ACC112 (cell line): Measurements from ENCODE around the gene FCGR3B.
"Not testable (repeated sequence)": the region's sequence is repeated elsewhere in the genome, so short reads cannot be mapped to it uniquely, and the experiment has no call there.

Experiments
- H2AFZ ChIP-seq: fragments of 200-600 bp; sonication (generic); one replicate; pipeline ENCODE4 v1.6.0; 2017; ENCODE audit warnings: antibody characterized with exemption, low read length; ENCODE audit not compliant: unreplicated experiment
- H3K27ac ChIP-seq: fragments of 200-600 bp; sonication (generic); 2 replicates; pipeline ENCODE4 v1.5.1; 2014; ENCODE audit warnings: low read depth, mild to moderate bottlenecking, antibody characterized with exemption, low read length, moderate library complexity
- H3K27me3 ChIP-seq: fragments of 200-600 bp; sonication (generic); 2 replicates; pipeline ENCODE4 v1.6.1; 2014; ENCODE audit warnings: mild to moderate bottlenecking, antibody characterized with exemption, low read length, moderate library complexity, mixed read lengths; ENCODE audit not compliant: insufficient read depth
- H3K36me3 ChIP-seq: fragments of 200-600 bp; sonication (generic); 2 replicates; pipeline ENCODE4 v1.6.1; 2016; ENCODE audit warnings: mild to moderate bottlenecking, antibody characterized with exemption, low read length, moderate library complexity, mixed read lengths; ENCODE audit not compliant: insufficient read depth
- H3K4me1 ChIP-seq: fragments of 200-600 bp; sonication (generic); one replicate; pipeline ENCODE4 v1.6.1; 2016; ENCODE audit warnings: low read length, mixed read lengths; ENCODE audit not compliant: insufficient read depth, unreplicated experiment, control insufficient read depth
- H3K4me3 ChIP-seq: fragments of 200-600 bp; sonication (generic); 2 replicates; pipeline ENCODE4 v1.5.1; 2014; ENCODE audit warnings: mild to moderate bottlenecking, low read depth, low read length
- H3K79me2 ChIP-seq: fragments of 200-600 bp; sonication (generic); one replicate; pipeline ENCODE4 v1.6.0; 2016; ENCODE audit warnings: low read length; ENCODE audit not compliant: control insufficient read depth, unreplicated experiment, insufficient read depth

Gene FCGR3B

GRCh38 chr1:161620399-161620798 lies 10.6 kb downstream of the FCGR3B start:
- H3K4me3 ChIP-seq, result peak overlapping the region; percentile 79; the same call in 1 of the 2 replicates
- not testable (repeated sequence) for H3K36me3 ChIP-seq, H2AFZ ChIP-seq

GRCh38 chr1:161618517-161618916 lies 12.5 kb downstream of the FCGR3B start:
- H3K36me3 ChIP-seq, H3K27me3 ChIP-seq, H2AFZ ChIP-seq, H3K27ac ChIP-seq, H3K4me3 ChIP-seq, H3K79me2 ChIP-seq, H3K4me1 ChIP-seq: not testable (repeated sequence)

More at GRCh38 chr1:161620399-161620798, 10.6 kb downstream of the FCGR3B start:
- H3K27me3 ChIP-seq, H3K4me1 ChIP-seq, H3K27ac ChIP-seq, H3K79me2 ChIP-seq: not testable (repeated sequence)

GRCh38 chr1:161616417-161616816 lies 14.6 kb downstream of the FCGR3B start:
- not testable (repeated sequence) for H3K79me2 ChIP-seq, H3K27ac ChIP-seq, H3K27me3 ChIP-seq, H3K36me3 ChIP-seq, H3K4me3 ChIP-seq, H3K4me1 ChIP-seq, H2AFZ ChIP-seq

- H2AFZ ChIP-seq, result peak overlapping the region; percentile 77
- H3K4me1 ChIP-seq, H3K27me3 ChIP-seq, H3K36me3 ChIP-seq, H3K79me2 ChIP-seq: not testable (repeated sequence)
- H3K4me3 ChIP-seq, result peak overlapping the region; percentile 64
- H3K27ac ChIP-seq, result peak overlapping the region; percentile 68
These were observed 17.8 kb downstream of the FCGR3B start for GRCh38 chr1:161613142-161613514.

GRCh38 chr1:161612322-161613141 lies 18.4 kb downstream of the FCGR3B start:
- not testable (repeated sequence) for H3K4me1 ChIP-seq, H3K27me3 ChIP-seq, H3K36me3 ChIP-seq, H3K79me2 ChIP-seq
- Histone ChIP-seq H3K27ac (peak overlapping the region; percentile 68), H2AFZ (peak overlapping the region; percentile 92), H3K4me3 (peak overlapping the region; percentile 79)

GRCh38 chr1:161611866-161612321 lies 19.1 kb downstream of the FCGR3B start:
- peak overlapping the region; percentile 79 for H3K4me3 ChIP-seq
- H3K79me2 ChIP-seq, H3K36me3 ChIP-seq, H3K4me1 ChIP-seq, H3K27me3 ChIP-seq: not testable (repeated sequence)
- peak overlapping the region; percentile 92 for H2AFZ ChIP-seq
- peak overlapping the region; percentile 43 for H3K27ac ChIP-seq

GRCh38 chr1:161610198-161610597 lies 20.8 kb downstream of the FCGR3B start:
- not testable (repeated sequence) for H2AFZ ChIP-seq, H3K36me3 ChIP-seq

GRCh38 chr1:161606541-161607336 lies 24.2 kb downstream of the FCGR3B start:
- not testable (repeated sequence) for H3K4me3 ChIP-seq

More at GRCh38 chr1:161610198-161610597, 20.8 kb downstream of the FCGR3B start:
- H3K79me2 ChIP-seq, H3K4me3 ChIP-seq, H3K4me1 ChIP-seq, H3K27me3 ChIP-seq, H3K27ac ChIP-seq: not testable (repeated sequence)

GRCh38 chr1:161605762-161606540 lies 25.0 kb downstream of the FCGR3B start:
- H3K4me3 ChIP-seq, result peak overlapping the region; percentile 44
- H3K27me3 ChIP-seq, H3K79me2 ChIP-seq, H3K27ac ChIP-seq, H3K4me1 ChIP-seq, H2AFZ ChIP-seq, H3K36me3 ChIP-seq: not testable (repeated sequence)

More at GRCh38 chr1:161606541-161607336, 24.2 kb downstream of the FCGR3B start:
- H3K27me3 ChIP-seq, H3K79me2 ChIP-seq, H2AFZ ChIP-seq, H3K4me1 ChIP-seq, H3K36me3 ChIP-seq, H3K27ac ChIP-seq: not testable (repeated sequence)

GRCh38 chr1:161605024-161605423 lies 26.0 kb downstream of the FCGR3B start:
- H3K79me2 ChIP-seq, H3K27me3 ChIP-seq, H3K27ac ChIP-seq, H3K36me3 ChIP-seq, H3K4me3 ChIP-seq, H3K4me1 ChIP-seq, H2AFZ ChIP-seq: not testable (repeated sequence)
